HG03565 (cell line): ENCODE data around the gene ANKRD40CL.
"Not testable (repeated sequence)": the region's sequence is repeated elsewhere in the genome, so short reads cannot be mapped to it uniquely, and the experiment has no call there.

Experiments used
- ATAC-seq: cut with Tn5 transposase; IDR thresholded peaks from one replicate; pipeline ENCODE4 v1.9.1; 2021; ENCODE audit warnings: mild to moderate bottlenecking, moderate library complexity; ENCODE audit not compliant: unreplicated experiment

The ANKRD40CL gene

GRCh38 chr17:50763716-50764475, 3.4 kb downstream of the ANKRD40CL start:
- no peak for ATAC-seq

- no peak for ATAC-seq
These were observed 5.1 kb downstream of the ANKRD40CL start for GRCh38 chr17:50762177-50762576.

- no peak for ATAC-seq
These were observed 8.3 kb downstream of the ANKRD40CL start for GRCh38 chr17:50758989-50759544.

GRCh38 chr17:50758524-50758923, 8.8 kb downstream of the ANKRD40CL start:
- ATAC-seq: no peak

- ATAC-seq: no peak
These were observed 12.8 kb downstream of the ANKRD40CL start for GRCh38 chr17:50754521-50754920.

- ATAC-seq: no peak
These were observed 18.1 kb downstream of the ANKRD40CL start for GRCh38 chr17:50749245-50749644.

GRCh38 chr17:50745631-50746030, 21.7 kb downstream of the ANKRD40CL start:
- no peak for ATAC-seq

- ATAC-seq: no peak
These were observed 28.2 kb downstream of the ANKRD40CL start for GRCh38 chr17:50739098-50739497.

GRCh38 chr17:50737118-50737698, 30.1 kb downstream of the ANKRD40CL start:
- ATAC-seq: no peak

- no peak for ATAC-seq
These were observed 32.0 kb downstream of the ANKRD40CL start for GRCh38 chr17:50735287-50735686.

- ATAC-seq: no peak
These were observed 35.5 kb downstream of the ANKRD40CL start for GRCh38 chr17:50731575-50732460.

GRCh38 chr17:50728881-50729765, 38.2 kb downstream of the ANKRD40CL start:
- no peak for ATAC-seq

GRCh38 chr17:50728112-50728429, 39.2 kb downstream of the ANKRD40CL start:
- ATAC-seq: no peak

- ATAC-seq: no peak
These were observed 41.3 kb downstream of the ANKRD40CL start for GRCh38 chr17:50725769-50726655.

- ATAC-seq: not testable (repeated sequence)
These were observed 42.7 kb downstream of the ANKRD40CL start for GRCh38 chr17:50724622-50725021.

GRCh38 chr17:50722746-50723145, 44.6 kb downstream of the ANKRD40CL start:
- ATAC-seq: no peak

GRCh38 chr17:50721194-50722010, 45.9 kb downstream of the ANKRD40CL start:
- no peak for ATAC-seq

- ATAC-seq: no peak
These were observed 47.2 kb downstream of the ANKRD40CL start for GRCh38 chr17:50719924-50720794.
